Measurements from ENCODE around the gene CGB7.

DNA sequence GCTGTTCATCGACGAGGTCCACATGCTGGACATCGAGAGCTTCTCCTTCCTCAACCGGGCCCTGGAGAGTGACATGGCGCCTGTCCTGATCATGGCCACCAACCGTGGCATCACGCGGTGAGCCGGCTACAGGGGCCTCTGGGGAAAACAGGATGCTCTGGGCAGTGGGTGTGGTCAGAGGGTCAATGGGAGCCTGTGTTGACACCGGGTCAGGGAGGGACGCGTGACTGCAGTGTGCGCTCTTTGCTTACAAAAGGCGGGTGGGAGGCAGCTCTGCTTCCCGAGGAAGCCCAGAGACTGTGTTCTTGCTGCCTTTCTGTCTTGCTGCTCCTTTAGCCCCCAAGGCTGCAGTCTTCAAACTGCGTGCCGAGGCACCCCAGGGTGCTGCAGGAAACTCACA, 46.4 kb downstream of the CGB7 start:
- TF ChIP-seq, protein P1, sequence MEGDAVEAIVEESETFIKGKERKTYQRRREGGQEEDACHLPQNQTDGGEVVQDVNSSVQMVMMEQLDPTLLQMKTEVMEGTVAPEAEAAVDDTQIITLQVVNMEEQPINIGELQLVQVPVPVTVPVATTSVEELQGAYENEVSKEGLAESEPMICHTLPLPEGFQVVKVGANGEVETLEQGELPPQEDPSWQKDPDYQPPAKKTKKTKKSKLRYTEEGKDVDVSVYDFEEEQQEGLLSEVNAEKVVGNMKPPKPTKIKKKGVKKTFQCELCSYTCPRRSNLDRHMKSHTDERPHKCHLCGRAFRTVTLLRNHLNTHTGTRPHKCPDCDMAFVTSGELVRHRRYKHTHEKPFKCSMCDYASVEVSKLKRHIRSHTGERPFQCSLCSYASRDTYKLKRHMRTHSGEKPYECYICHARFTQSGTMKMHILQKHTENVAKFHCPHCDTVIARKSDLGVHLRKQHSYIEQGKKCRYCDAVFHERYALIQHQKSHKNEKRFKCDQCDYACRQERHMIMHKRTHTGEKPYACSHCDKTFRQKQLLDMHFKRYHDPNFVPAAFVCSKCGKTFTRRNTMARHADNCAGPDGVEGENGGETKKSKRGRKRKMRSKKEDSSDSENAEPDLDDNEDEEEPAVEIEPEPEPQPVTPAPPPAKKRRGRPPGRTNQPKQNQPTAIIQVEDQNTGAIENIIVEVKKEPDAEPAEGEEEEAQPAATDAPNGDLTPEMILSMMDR (IDR thresholded peaks at IDR 0.05): no peak
- TF ChIP-seq POLR2A (IDR thresholded peaks at IDR 0.05): no peak

Data from adrenal gland (tissue), 5 donors.